ENCODE data around the gene SS18L1. TPM values are rescaled to one million over a fixed set of nuclear protein-coding genes. Genes with fewer than 3 reads are reported as not detected.

SS18L1 gene
- total and polyA plus RNA-seq, 2 experiments from 2014 or later = 2.1 to 13.0 TPM

DNA sequence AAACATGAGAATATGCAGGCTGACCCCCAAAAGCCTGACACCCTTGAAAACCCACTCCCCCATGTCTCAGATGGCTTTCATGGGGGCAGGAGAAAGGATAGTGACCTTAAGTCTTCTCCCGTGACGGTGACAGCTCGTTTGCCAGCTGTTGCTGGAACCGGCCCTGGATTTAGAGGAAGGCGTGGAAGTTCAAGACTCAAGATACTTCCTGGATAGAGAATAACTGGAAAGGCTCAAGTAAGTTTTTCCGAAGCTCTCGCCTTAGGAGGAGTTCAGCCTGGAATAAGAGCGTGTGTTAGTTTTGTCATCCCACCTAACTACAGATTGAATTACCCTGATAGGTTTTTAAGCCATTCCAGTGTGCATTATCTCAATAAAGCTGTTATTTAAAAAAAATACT is 27.7 kb downstream of the SS18L1 start:
- H3K9me3 ChIP-seq (ENCODE audit: low read depth) = no peaks in the 10 kb centered on the region
- 90% methylated on average over 8 of the region's 8 CpGs for WGBS (ENCODE audit: low lambda C conversion rate, missing lambda C conversion rate)
- TF ChIP-seq EZH2phosphoT487 (IDR thresholded peaks at IDR 0.05; ENCODE audit: low read depth, severe bottlenecking, unreplicated experiment) = no peak
- no peak for TF ChIP-seq EZH2 (IDR thresholded peaks at IDR 0.05; ENCODE audit: borderline replicate concordance)
- TF ChIP-seq, protein P1, sequence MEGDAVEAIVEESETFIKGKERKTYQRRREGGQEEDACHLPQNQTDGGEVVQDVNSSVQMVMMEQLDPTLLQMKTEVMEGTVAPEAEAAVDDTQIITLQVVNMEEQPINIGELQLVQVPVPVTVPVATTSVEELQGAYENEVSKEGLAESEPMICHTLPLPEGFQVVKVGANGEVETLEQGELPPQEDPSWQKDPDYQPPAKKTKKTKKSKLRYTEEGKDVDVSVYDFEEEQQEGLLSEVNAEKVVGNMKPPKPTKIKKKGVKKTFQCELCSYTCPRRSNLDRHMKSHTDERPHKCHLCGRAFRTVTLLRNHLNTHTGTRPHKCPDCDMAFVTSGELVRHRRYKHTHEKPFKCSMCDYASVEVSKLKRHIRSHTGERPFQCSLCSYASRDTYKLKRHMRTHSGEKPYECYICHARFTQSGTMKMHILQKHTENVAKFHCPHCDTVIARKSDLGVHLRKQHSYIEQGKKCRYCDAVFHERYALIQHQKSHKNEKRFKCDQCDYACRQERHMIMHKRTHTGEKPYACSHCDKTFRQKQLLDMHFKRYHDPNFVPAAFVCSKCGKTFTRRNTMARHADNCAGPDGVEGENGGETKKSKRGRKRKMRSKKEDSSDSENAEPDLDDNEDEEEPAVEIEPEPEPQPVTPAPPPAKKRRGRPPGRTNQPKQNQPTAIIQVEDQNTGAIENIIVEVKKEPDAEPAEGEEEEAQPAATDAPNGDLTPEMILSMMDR (IDR thresholded peaks at IDR 0.05; ENCODE audit: poor library complexity) = no peak
- H3K4me1 ChIP-seq (ENCODE audit: insufficient read depth) = no peaks in the 10 kb centered on the region
- no peaks in the 10 kb centered on the region for H3K36me3 ChIP-seq (replicated peaks; ENCODE audit: insufficient read depth, low read depth)
- H3K27ac ChIP-seq = no peak overlapping the region
- DNase-seq (ENCODE audit: low spot score) = no peak
- no peaks in the 10 kb centered on the region for H3K79me2 ChIP-seq
- H3K4me2 ChIP-seq = no peak overlapping the region
- H3K27me3 ChIP-seq = no peaks in the 10 kb centered on the region
- no peaks in the 10 kb centered on the region for H4K20me1 ChIP-seq (ENCODE audit: insufficient read depth, poor library complexity, severe bottlenecking)
- H3K9me2 ChIP-seq (replicated peaks; ENCODE audit: insufficient read depth) = no peaks in the 10 kb centered on the region
- H2AFZ ChIP-seq = no peak overlapping the region
- H3K4me3 ChIP-seq = no peak overlapping the region

DNA sequence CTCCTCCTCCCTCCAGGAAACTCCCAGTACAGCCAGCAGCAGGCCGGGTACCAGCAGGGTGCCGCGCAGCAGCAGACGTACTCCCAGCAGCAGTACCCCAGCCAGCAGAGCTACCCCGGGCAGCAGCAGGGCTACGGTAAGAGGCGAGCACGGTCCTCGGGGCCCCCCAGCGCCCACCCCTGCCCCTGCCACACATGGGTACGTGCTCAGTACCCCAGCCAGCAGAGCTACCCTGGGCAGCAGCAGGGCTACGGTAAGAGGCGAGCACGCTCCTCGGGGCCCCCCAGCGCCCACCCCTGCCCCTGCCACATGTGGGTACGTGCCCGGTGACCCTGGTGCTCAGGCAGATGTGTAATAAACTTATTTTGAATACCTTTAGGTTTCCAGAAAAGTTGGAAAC is 29.1 kb downstream of the SS18L1 start:
- TF ChIP-seq EZH2 (IDR thresholded peaks at IDR 0.05; ENCODE audit: borderline replicate concordance) (no peak), EZH2phosphoT487 (IDR thresholded peaks at IDR 0.05; ENCODE audit: low read depth, severe bottlenecking, unreplicated experiment) (no peak)
- TF ChIP-seq, protein P1 (IDR thresholded peaks at IDR 0.05; ENCODE audit: poor library complexity) = no peak
- no peak overlapping the region for H3K4me2 ChIP-seq
- H3K27me3 ChIP-seq = no peaks in the 10 kb centered on the region
- H3K4me1 ChIP-seq (ENCODE audit: insufficient read depth) = no peaks in the 10 kb centered on the region
- WGBS (ENCODE audit: low lambda C conversion rate, missing lambda C conversion rate) = 97% methylated on average over 16 of the region's 18 CpGs
- no peaks in the 10 kb centered on the region for H3K9me3 ChIP-seq (ENCODE audit: low read depth)
- no peak for DNase-seq (ENCODE audit: low spot score)
- H3K36me3 ChIP-seq (replicated peaks; ENCODE audit: insufficient read depth, low read depth) = no peaks in the 10 kb centered on the region
- H4K20me1 ChIP-seq (ENCODE audit: insufficient read depth, poor library complexity, severe bottlenecking) = no peaks in the 10 kb centered on the region
- no peak overlapping the region for H3K4me3 ChIP-seq
- no peaks in the 10 kb centered on the region for H3K79me2 ChIP-seq
- H3K27ac ChIP-seq = no peak overlapping the region
- H3K9me2 ChIP-seq (replicated peaks; ENCODE audit: insufficient read depth) = no peaks in the 10 kb centered on the region
- H2AFZ ChIP-seq = no peak overlapping the region

DNA sequence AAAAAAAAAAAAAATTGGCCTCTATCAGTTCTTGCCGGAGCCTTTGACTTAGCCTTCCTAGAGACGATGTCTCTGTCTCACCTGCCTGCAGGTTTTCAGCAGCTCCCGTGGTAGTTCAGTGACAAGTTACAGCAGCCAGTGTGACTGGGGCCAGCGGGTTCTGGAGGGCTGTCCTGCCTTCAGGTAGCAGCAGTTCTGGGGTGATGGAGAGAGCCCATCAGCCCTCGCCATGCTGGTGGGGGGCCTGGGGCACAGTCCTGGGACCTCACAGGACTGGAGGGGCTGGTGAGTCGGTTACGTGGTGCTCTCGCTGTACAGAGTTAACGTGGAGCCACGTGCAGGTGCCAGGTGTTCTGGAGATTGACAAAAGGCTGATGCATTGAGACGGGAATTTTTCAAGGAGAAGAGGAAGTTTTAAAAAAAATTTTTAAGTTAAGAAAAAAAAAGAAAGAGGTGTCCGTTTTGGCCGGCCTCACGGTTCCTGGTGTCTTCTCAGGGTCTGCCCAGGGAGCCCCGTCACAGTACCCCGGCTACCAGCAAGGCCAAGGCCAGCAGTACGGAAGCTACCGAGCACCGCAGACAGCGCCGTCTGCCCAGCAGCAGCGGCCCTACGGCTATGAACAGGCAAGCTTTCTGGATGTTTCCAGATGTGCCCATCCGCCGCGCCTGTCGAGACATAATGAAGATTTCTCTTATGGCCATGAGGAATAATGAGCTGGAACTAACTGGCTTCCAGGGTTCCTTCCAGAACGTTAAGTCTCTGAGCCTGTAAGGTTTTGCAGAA is 30.6 kb downstream of the SS18L1 start:
- Histone ChIP-seq H3K27ac (no peak overlapping the region), H4K20me1 (ENCODE audit: insufficient read depth, poor library complexity, severe bottlenecking) (no peaks in the 10 kb centered on the region), H3K4me1 (ENCODE audit: insufficient read depth) (no peaks in the 10 kb centered on the region), H3K9me3 (ENCODE audit: low read depth) (no peaks in the 10 kb centered on the region), H3K36me3 (replicated peaks; ENCODE audit: insufficient read depth, low read depth) (no peaks in the 10 kb centered on the region), H2AFZ (no peak overlapping the region), H3K27me3 (no peaks in the 10 kb centered on the region), H3K4me3 (no peak overlapping the region), H3K9me2 (replicated peaks; ENCODE audit: insufficient read depth) (no peaks in the 10 kb centered on the region), H3K79me2 (no peaks in the 10 kb centered on the region), H3K4me2 (no peak overlapping the region)
- DNase-seq (ENCODE audit: low spot score) = no peak
- 95% methylated on average over 28 of the region's 28 CpGs for WGBS (ENCODE audit: low lambda C conversion rate, missing lambda C conversion rate)
- no peak for TF ChIP-seq EZH2phosphoT487 (IDR thresholded peaks at IDR 0.05; ENCODE audit: low read depth, severe bottlenecking, unreplicated experiment)
- TF ChIP-seq, protein P1 (IDR thresholded peaks at IDR 0.05; ENCODE audit: poor library complexity) = no peak
- no peak for TF ChIP-seq EZH2 (IDR thresholded peaks at IDR 0.05; ENCODE audit: borderline replicate concordance)
